Astrocyte (in vitro differentiated cells and primary cell): ENCODE measurements around the gene WDR86. TPM values are rescaled to one million over a fixed set of nuclear protein-coding genes. Genes with fewer than 3 reads are reported as not detected.

Experiments used
- DNase-seq: peaks from one replicate; pipeline ENCODE4 v3.0.0-alpha.2; 2010; ENCODE audit warnings: low read depth
- FAIRE-seq: peaks from 2 replicates; lab custom pipeline; 2011; peaks lifted over from hg19 to GRCh38; lab: Jason Lieb, UNC
- H2AFZ ChIP-seq: 2 replicates; pipeline ENCODE4 v1.6.0; 2012; ENCODE audit warnings: low read depth, low read length, inconsistent platforms
- H3K27ac ChIP-seq: 2 replicates; pipeline ENCODE4 v1.5.1; 2011; ENCODE audit warnings: low read depth, low read length, inconsistent platforms
- H3K27me3 ChIP-seq: 2 replicates; pipeline ENCODE4 v1.6.0; 2011; ENCODE audit warnings: low read length, inconsistent platforms; ENCODE audit not compliant: insufficient read depth
- H3K36me3 ChIP-seq: 2 replicates; pipeline ENCODE4 v1.5.1; 2011; ENCODE audit warnings: low read length, inconsistent platforms; ENCODE audit not compliant: insufficient read depth
- H3K4me1 ChIP-seq: 2 replicates; pipeline ENCODE4 v1.5.1; 2011; ENCODE audit warnings: low read length, inconsistent platforms; ENCODE audit not compliant: insufficient read depth
- H3K4me2 ChIP-seq: 2 replicates; pipeline ENCODE4 v1.6.0; 2012; ENCODE audit warnings: low read length, inconsistent platforms
- H3K4me3 ChIP-seq: 2 replicates; pipeline ENCODE4 v1.5.1; 2011; ENCODE audit warnings: low read depth, mild to moderate bottlenecking, low read length, inconsistent platforms; ENCODE audit not compliant: insufficient read depth
- H3K79me2 ChIP-seq: 2 replicates; pipeline ENCODE4 v1.6.0; 2012; ENCODE audit warnings: mild to moderate bottlenecking, low read length, inconsistent platforms; ENCODE audit not compliant: insufficient read depth
- H3K9ac ChIP-seq: 2 replicates; pipeline ENCODE4 v1.6.0; 2012; ENCODE audit warnings: mild to moderate bottlenecking, low read length, inconsistent platforms
- H3K9me3 ChIP-seq: 2 replicates; pipeline ENCODE4 v1.5.1; 2012; ENCODE audit warnings: low read depth, mild to moderate bottlenecking, low read length, inconsistent platforms; ENCODE audit not compliant: insufficient read depth
- H4K20me1 ChIP-seq: 2 replicates; pipeline ENCODE4 v1.6.0; 2012; ENCODE audit warnings: low read length, inconsistent platforms; ENCODE audit not compliant: insufficient read depth
- H3K27ac Mint-ChIP-seq: one replicate; pipeline ENCODE4 v1.8.0; 2021; ENCODE audit warnings: mild to moderate bottlenecking, mixed read lengths; ENCODE audit not compliant: unreplicated experiment
- H3K27me3 Mint-ChIP-seq: one replicate; pipeline ENCODE4 v1.8.0; 2021; ENCODE audit warnings: low read depth, mixed read lengths; ENCODE audit not compliant: unreplicated experiment
- H3K36me3 Mint-ChIP-seq: one replicate; pipeline ENCODE4 v1.8.0; 2021; ENCODE audit warnings: low read depth, mixed read lengths; ENCODE audit not compliant: unreplicated experiment
- H3K4me1 Mint-ChIP-seq: one replicate; pipeline ENCODE4 v1.8.0; 2021; ENCODE audit warnings: low read depth, mixed read lengths; ENCODE audit not compliant: unreplicated experiment
- H3K4me3 Mint-ChIP-seq: one replicate; pipeline ENCODE4 v1.8.0; 2021; ENCODE audit warnings: mild to moderate bottlenecking, moderate library complexity, mixed read lengths; ENCODE audit not compliant: unreplicated experiment
- H3K9me3 Mint-ChIP-seq: one replicate; pipeline ENCODE4 v1.8.0; 2021; ENCODE audit warnings: mild to moderate bottlenecking, mixed read lengths; ENCODE audit not compliant: unreplicated experiment
- CTCF ChIP-seq: IDR thresholded peaks from 2 replicates; pipeline ENCODE4 v1.5.1; 2011; ENCODE audit warnings: low read depth, mild to moderate bottlenecking, inconsistent platforms, low read length, moderate library complexity; ENCODE audit not compliant: insufficient read depth
- EZH2 ChIP-seq: IDR thresholded peaks from 2 replicates; pipeline ENCODE4 v1.6.1; 2012; ENCODE audit warnings: mild to moderate bottlenecking, low read length, inconsistent platforms; ENCODE audit not compliant: insufficient read depth
- total RNA-seq: library from RNA; stranded (reverse); gene quantifications from 2 replicates; pipeline ENCODE4 v1.2.1, GENCODE V29; 2021

WDR86 gene
- total RNA-seq, 1 donor from 2014 or later, result 3.6 TPM

GRCh38 chr7:151435103-151435916, 25.5 kb upstream of the WDR86 start:
- Mint-ChIP-seq H3K4me1 (peaks cover 2% of the 10 kb centered on the region), H3K4me3 (no peak overlapping the region), H3K27ac (no peak overlapping the region)

GRCh38 chr7:151434549-151434948, 24.7 kb upstream of the WDR86 start:
- DNase-seq (no peak), FAIRE-seq (no peak)
- peaks cover 7% of the 10 kb centered on the region for H3K27me3 ChIP-seq
- no peaks in the 10 kb centered on the region for H4K20me1 ChIP-seq
- no peak overlapping the region for H3K27ac Mint-ChIP-seq
- no peaks in the 10 kb centered on the region for H3K9me3 ChIP-seq
- H3K36me3 ChIP-seq, result no peaks in the 10 kb centered on the region
- TF ChIP-seq EZH2, result no peak
- no peak for TF ChIP-seq CTCF
- H3K79me2 ChIP-seq, result no peaks in the 10 kb centered on the region
- H3K9me3 Mint-ChIP-seq, result peaks cover 3% of the 10 kb centered on the region
- H3K4me1 Mint-ChIP-seq, result peaks cover 4% of the 10 kb centered on the region
- H3K27ac ChIP-seq, result no peak overlapping the region
- H3K9ac ChIP-seq, result no peak overlapping the region
- H3K4me1 ChIP-seq, result peaks cover 5% of the 10 kb centered on the region
- H3K4me2 ChIP-seq, result no peak overlapping the region
- H3K27me3 Mint-ChIP-seq, result peaks cover 45% of the 10 kb centered on the region
- no peak overlapping the region for H3K4me3 ChIP-seq
- H3K4me3 Mint-ChIP-seq, result no peak overlapping the region
- no peak overlapping the region for H2AFZ ChIP-seq
- H3K36me3 Mint-ChIP-seq, result peaks cover 2% of the 10 kb centered on the region

More at GRCh38 chr7:151435103-151435916, 25.5 kb upstream of the WDR86 start:
- Histone ChIP-seq H3K4me1 (peaks cover 7% of the 10 kb centered on the region), H3K27ac (no peak overlapping the region), H3K9ac (no peak overlapping the region), H3K4me2 (no peak overlapping the region), H3K36me3 (no peaks in the 10 kb centered on the region), H2AFZ (no peak overlapping the region), H4K20me1 (no peaks in the 10 kb centered on the region), H3K4me3 (no peak overlapping the region), H3K9me3 (no peaks in the 10 kb centered on the region), H3K79me2 (no peaks in the 10 kb centered on the region), H3K27me3 (peaks cover 8% of the 10 kb centered on the region)
- Mint-ChIP-seq H3K36me3 (peaks cover 2% of the 10 kb centered on the region), H3K9me3 (peaks cover 3% of the 10 kb centered on the region), H3K27me3 (peaks cover 46% of the 10 kb centered on the region)
- TF ChIP-seq EZH2 (no peak), CTCF (no peak)
- FAIRE-seq (no peak), DNase-seq (no peak)
